WTC11 (cell line): Measurements from ENCODE around the gene CTNNBIP1. TPM values are rescaled to one million over a fixed set of nuclear protein-coding genes. Genes with fewer than 3 reads are reported as not detected.
A peak's percentile ranks its signal among the peaks of the same experiment; 100 is the strongest.

Source experiments
- ATAC-seq: fragments of 200-7000 bp; cut with Tn5 transposase; 2 replicates; pipeline ENCODE4 v1.10.0; 2021; ENCODE audit warnings: mild to moderate bottlenecking, moderate library complexity
- CTCF ChIA-PET: fragments of 300-600 bp; sonication (Branson Sonifier 250); formaldehyde crosslinking; loops from one replicate; lab custom pipeline; 2021; ENCODE audit warnings: antibody characterized with exemption; lab: Charles Lee
- POLR2A ChIA-PET: fragments of 350-600 bp; sonication (Branson Sonifier 250); formaldehyde crosslinking; loops from one replicate; lab custom pipeline; 2021; ENCODE audit warnings: antibody characterized with exemption; lab: Charles Lee
- DNase-seq: peaks from one replicate; pipeline ENCODE4 v3.0.0; 2021; ENCODE audit warnings: low spot score
- H3K27ac Mint-ChIP-seq: 2 replicates; pipeline ENCODE4 v1.8.0; 2021; ENCODE audit warnings: mixed read lengths
- H3K27me3 Mint-ChIP-seq: 2 replicates; pipeline ENCODE4 v1.8.0; 2021; ENCODE audit warnings: low read depth, mild to moderate bottlenecking, moderate library complexity, mixed read lengths
- H3K36me3 Mint-ChIP-seq: 2 replicates; pipeline ENCODE4 v1.8.0; 2021; ENCODE audit warnings: mixed read lengths
- H3K4me1 Mint-ChIP-seq: 2 replicates; pipeline ENCODE4 v1.8.0; 2022; ENCODE audit warnings: mixed read lengths
- H3K4me3 Mint-ChIP-seq: 2 replicates; pipeline ENCODE4 v1.8.0; 2021; ENCODE audit warnings: mild to moderate bottlenecking, moderate library complexity, mixed read lengths
- H3K9me3 Mint-ChIP-seq: 2 replicates; pipeline ENCODE4 v1.8.0; 2021; ENCODE audit warnings: mixed read lengths
- AR ChIP-seq: fragments of 250-450 bp; sonication (Bioruptor Pico); IDR thresholded peaks from 2 replicates; pipeline ENCODE4 v1.9.0; 2021; ENCODE audit warnings: mild to moderate bottlenecking
- ARID4B ChIP-seq: sonication (generic); formaldehyde crosslinking; IDR thresholded peaks from 2 replicates; pipeline ENCODE4 v1.8.0; 2023; ENCODE audit warnings: missing genetic modification reagents, mild to moderate bottlenecking, borderline replicate concordance
- ATF2 ChIP-seq: sonication (generic); formaldehyde crosslinking; IDR thresholded peaks from 2 replicates; pipeline ENCODE4 v1.8.1; 2022; ENCODE audit warnings: low read depth, missing genetic modification reagents, borderline replicate concordance
- ATF6 ChIP-seq: sonication (generic); formaldehyde crosslinking; IDR thresholded peaks from 2 replicates; pipeline ENCODE4 v1.8.1; 2023; ENCODE audit warnings: mild to moderate bottlenecking, missing genetic modification reagents
- ELF4 ChIP-seq: sonication (generic); formaldehyde crosslinking; IDR thresholded peaks from 2 replicates; pipeline ENCODE4 v1.8.1; 2022; ENCODE audit warnings: low read depth, mild to moderate bottlenecking, moderate library complexity, missing genetic modification reagents
- ETV6 ChIP-seq: sonication (generic); formaldehyde crosslinking; IDR thresholded peaks from 2 replicates; pipeline ENCODE4 v1.8.1; 2022; ENCODE audit warnings: mild to moderate bottlenecking, missing genetic modification reagents
- GABPB1 ChIP-seq: sonication (generic); formaldehyde crosslinking; IDR thresholded peaks from 2 replicates; pipeline ENCODE4 v1.8.1; 2023; ENCODE audit warnings: mild to moderate bottlenecking, missing genetic modification reagents
- GTF2I ChIP-seq: fragments of 250-450 bp; sonication (Bioruptor Pico); conservative IDR thresholded peaks from 2 replicates; pipeline ENCODE4 v1.4.0; 2021; ENCODE audit warnings: mild to moderate bottlenecking
- HMGXB4 ChIP-seq: sonication (generic); formaldehyde crosslinking; IDR thresholded peaks from 2 replicates; pipeline ENCODE4 v1.8.1; 2023; ENCODE audit warnings: mild to moderate bottlenecking, moderate library complexity, missing genetic modification reagents
- JUN ChIP-seq: sonication (generic); formaldehyde crosslinking; IDR thresholded peaks from 2 replicates; pipeline ENCODE4 v1.8.0; 2023; ENCODE audit warnings: mild to moderate bottlenecking, missing genetic modification reagents
- MLX ChIP-seq: sonication (generic); formaldehyde crosslinking; IDR thresholded peaks from 2 replicates; pipeline ENCODE4 v1.8.1; 2023; ENCODE audit warnings: mild to moderate bottlenecking, missing genetic modification reagents, moderate library complexity
- MYBL2 ChIP-seq: sonication (generic); formaldehyde crosslinking; IDR thresholded peaks from 2 replicates; pipeline ENCODE4 v1.8.1; 2023; ENCODE audit warnings: mild to moderate bottlenecking, moderate library complexity, missing genetic modification reagents
- PREB ChIP-seq: sonication (generic); formaldehyde crosslinking; IDR thresholded peaks from 2 replicates; pipeline ENCODE4 v1.8.1; 2022; ENCODE audit warnings: mild to moderate bottlenecking, missing genetic modification reagents, moderate library complexity, borderline replicate concordance
- RELA ChIP-seq: sonication (generic); formaldehyde crosslinking; IDR thresholded peaks from 2 replicates; pipeline ENCODE4 v1.8.1; 2022; ENCODE audit warnings: missing genetic modification reagents, mild to moderate bottlenecking, borderline replicate concordance
- SP1 ChIP-seq: sonication (generic); formaldehyde crosslinking; conservative IDR thresholded peaks from 2 replicates; pipeline ENCODE4 v1.8.1; 2022; ENCODE audit warnings: missing genetic modification reagents
- ZNF263 ChIP-seq: sonication (generic); formaldehyde crosslinking; IDR thresholded peaks from 2 replicates; pipeline ENCODE4 v1.8.1; 2022; ENCODE audit warnings: low read depth, mild to moderate bottlenecking, moderate library complexity, missing genetic modification reagents
- ZNF416 ChIP-seq: fragments of 250-450 bp; sonication (Bioruptor Pico); IDR thresholded peaks from 2 replicates; pipeline ENCODE4 v1.9.0; 2021; ENCODE audit warnings: mild to moderate bottlenecking, inconsistent platforms
- ZNF671 ChIP-seq: fragments of 250-450 bp; sonication (Bioruptor Pico); IDR thresholded peaks from 2 replicates; pipeline ENCODE4 v1.8.0; 2021; ENCODE audit warnings: mild to moderate bottlenecking
- total RNA-seq: library from RNA; stranded (reverse); gene quantifications from 3 replicates; pipeline ENCODE4 v1.2.3, GENCODE V29; 2021

CTNNBIP1 gene
- total RNA-seq, 1 experiment from 2014 or later, result 58.2 TPM

- ChIA-PET POLR2A (no interaction called here), CTCF (no interaction called here)
- Mint-ChIP-seq H3K4me3 (no peak overlapping the region), H3K27me3 (no peaks in the 10 kb centered on the region), H3K4me1 (peaks cover 25% of the 10 kb centered on the region), H3K27ac (no peak overlapping the region), H3K9me3 (no peaks in the 10 kb centered on the region), H3K36me3 (no peaks in the 10 kb centered on the region)
- no peak for ATAC-seq
- TF ChIP-seq PREB (CRISPR knock-in tag) (no peak), SP1 (CRISPR knock-in tag) (no peak), ZNF263 (CRISPR knock-in tag) (no peak), ZNF416 (CRISPR knock-in tag) (no peak), ARID4B (CRISPR knock-in tag) (no peak), HMGXB4 (CRISPR knock-in tag) (no peak), MYBL2 (no peak), GTF2I (CRISPR knock-in tag) (no peak), ATF6 (CRISPR knock-in tag) (no peak), MLX (no peak)
- no peak for DNase-seq
These were observed 3.6 kb downstream of the CTNNBIP1 start for GRCh38 chr1:9906466-9906865.

- CTCF ChIA-PET, result interaction anchor here (0.9 to 1.1 kb wide), 2 partner anchors 30 to 43 kb away, joined by 3 read pairs; no protein-coding TSS in a partner anchor
- no peaks in the 10 kb centered on the region for H3K36me3 Mint-ChIP-seq
- H3K4me3 Mint-ChIP-seq, result no peak overlapping the region
- no peak for ATAC-seq
- H3K27me3 Mint-ChIP-seq, result no peaks in the 10 kb centered on the region
- no peak for DNase-seq
- H3K9me3 Mint-ChIP-seq, result no peaks in the 10 kb centered on the region
- peaks cover 18% of the 10 kb centered on the region for H3K4me1 Mint-ChIP-seq
- POLR2A ChIA-PET, result no interaction called here
- H3K27ac Mint-ChIP-seq, result peak overlapping the region; percentile 86
- TF ChIP-seq ETV6 (CRISPR knock-in tag) (no peak), JUN (CRISPR knock-in tag) (no peak), ATF2 (CRISPR knock-in tag) (no peak), AR (CRISPR knock-in tag) (no peak), GABPB1 (CRISPR knock-in tag) (no peak), RELA (no peak), ZNF671 (CRISPR knock-in tag) (no peak), ATF6 (CRISPR knock-in tag) (no peak), ELF4 (CRISPR knock-in tag) (no peak)
These were observed 5.1 kb downstream of the CTNNBIP1 start for GRCh38 chr1:9905010-9905409.
